Measurements from ENCODE around the gene RESF1.

GRCh38 chr12:31923063-31923412 is 36.2 kb upstream of the RESF1 start:
- TF ChIP-seq, protein P1, sequence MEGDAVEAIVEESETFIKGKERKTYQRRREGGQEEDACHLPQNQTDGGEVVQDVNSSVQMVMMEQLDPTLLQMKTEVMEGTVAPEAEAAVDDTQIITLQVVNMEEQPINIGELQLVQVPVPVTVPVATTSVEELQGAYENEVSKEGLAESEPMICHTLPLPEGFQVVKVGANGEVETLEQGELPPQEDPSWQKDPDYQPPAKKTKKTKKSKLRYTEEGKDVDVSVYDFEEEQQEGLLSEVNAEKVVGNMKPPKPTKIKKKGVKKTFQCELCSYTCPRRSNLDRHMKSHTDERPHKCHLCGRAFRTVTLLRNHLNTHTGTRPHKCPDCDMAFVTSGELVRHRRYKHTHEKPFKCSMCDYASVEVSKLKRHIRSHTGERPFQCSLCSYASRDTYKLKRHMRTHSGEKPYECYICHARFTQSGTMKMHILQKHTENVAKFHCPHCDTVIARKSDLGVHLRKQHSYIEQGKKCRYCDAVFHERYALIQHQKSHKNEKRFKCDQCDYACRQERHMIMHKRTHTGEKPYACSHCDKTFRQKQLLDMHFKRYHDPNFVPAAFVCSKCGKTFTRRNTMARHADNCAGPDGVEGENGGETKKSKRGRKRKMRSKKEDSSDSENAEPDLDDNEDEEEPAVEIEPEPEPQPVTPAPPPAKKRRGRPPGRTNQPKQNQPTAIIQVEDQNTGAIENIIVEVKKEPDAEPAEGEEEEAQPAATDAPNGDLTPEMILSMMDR (IDR thresholded peaks at IDR 0.05), result no peak
- TF ChIP-seq POLR2A (IDR thresholded peaks at IDR 0.05), result no peak
- no peak for TF ChIP-seq EP300 (IDR thresholded peaks at IDR 0.05)
